GM10847 (cell line): ENCODE results near the gene PC.

Experiments used
- POLR2A ChIP-seq: IDR thresholded peaks from 2 replicates; pipeline ENCODE4 v1.6.1; 2011; ENCODE audit not compliant: insufficient read length; ENCODE audit errors: extremely low read depth

PC gene

GRCh38 chr11:66844496-66845142, 113.6 kb downstream of the PC start:
- no peak for TF ChIP-seq POLR2A

DNA sequence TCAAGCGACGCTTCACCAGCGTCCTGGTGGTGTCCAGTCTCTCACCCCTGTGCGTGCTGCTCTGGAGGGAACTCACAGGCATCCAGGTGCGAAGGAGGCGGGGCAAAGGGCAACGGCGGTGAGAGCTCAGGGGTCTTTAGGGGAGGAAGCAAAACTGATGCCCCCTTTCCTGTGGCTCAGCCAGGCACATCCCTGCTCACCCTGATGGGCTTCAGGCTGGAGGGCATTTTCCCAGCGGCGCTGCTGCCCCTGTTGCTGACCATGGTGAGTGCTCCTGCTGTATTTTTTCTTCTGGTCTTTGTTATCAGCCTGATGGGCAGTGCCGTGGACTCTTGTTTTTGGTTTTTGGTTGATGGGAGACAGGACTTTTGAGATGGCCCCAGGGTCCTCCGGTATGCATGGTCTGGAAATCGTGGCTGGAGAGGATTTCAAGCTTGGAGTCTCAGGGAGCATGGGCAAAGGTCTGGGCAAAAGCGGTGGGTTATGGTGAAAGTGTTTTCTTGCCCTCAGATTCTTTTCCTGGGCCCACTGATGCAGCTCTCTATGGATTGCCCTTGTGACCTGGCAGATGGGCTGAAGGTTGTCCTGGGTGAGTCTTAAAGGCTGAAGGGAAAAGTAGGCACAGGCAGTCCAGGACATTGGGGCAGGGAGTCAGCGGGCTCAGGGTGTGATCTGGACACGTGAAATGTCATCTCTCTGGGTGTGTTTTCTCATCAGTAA, 114.2 kb downstream of the PC start:
- TF ChIP-seq POLR2A = no peak

DNA sequence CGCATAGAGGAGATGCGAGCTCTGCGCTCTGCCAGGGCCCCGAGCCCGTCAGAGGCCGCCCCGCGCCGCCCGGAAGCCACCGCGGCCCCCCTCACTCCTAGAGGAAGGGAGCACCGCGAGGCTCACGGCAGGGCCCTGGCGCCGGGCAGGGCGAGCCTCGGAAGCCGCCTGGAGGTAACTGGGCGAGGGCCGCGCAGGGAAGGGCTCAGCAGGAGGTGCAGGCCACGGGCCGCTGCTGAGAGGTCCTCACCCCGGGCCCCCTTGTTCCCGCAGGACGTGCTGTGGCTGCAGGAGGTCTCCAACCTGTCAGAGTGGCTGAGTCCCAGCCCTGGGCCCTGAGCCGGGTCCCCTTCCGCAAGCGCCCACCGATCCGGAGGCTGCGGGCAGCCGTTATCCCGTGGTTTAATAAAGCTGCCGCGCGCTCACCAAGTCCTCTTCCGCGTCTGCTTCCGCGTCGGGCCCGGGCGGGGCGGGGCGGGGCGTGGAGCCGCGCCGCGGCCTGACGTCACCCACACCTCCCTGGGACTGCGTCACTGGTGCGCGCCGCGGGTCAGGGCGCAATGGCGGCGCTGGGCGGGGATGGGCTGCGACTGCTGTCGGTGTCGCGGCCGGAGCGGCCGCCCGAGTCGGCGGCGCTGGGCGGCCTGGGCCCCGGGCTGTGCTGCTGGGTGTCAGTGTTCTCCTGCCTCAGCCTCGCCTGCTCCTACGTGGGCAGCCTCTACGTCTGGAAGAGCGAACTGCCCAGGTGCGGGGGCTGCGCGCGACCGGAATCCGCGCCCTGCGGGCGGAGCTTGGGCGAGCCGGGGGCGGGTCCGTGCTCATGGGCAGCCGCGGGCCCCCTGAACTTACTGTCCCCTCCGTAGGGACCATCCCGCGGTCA, 115.0 kb downstream of the PC start, which contains the start of gene RCE1:
Gene RCE1, plus strand, starts transcription at position 546 of the 880 bp plus-strand sequence. Its CDS starts 15 bp downstream, at position 561.
- TF ChIP-seq POLR2A = peak; percentile 93

GRCh38 chr11:66842501-66842895, 115.7 kb downstream of the PC start:
- no peak for TF ChIP-seq POLR2A

DNA sequence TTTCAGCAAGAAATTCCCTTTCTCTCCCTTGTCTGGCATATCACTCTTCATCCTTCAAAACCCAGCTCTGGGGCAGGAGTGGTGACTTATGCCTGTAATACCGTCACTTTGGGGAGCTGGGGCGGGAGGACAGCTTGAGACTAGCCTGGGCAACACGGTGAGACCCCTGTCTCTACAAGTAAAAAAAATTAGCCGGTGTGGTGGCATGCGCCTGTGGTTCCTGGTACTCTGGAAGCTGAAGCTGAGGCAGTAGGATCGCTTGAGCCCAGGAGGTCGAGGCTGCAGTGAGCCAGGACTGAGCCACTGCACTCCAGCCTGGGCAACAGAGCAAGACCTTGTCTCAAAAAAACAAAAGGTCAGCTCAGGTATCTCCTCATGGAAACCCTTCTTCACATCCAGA, 116.3 kb downstream of the PC start:
- no peak for TF ChIP-seq POLR2A

GRCh38 chr11:66840317-66841091, 117.7 kb downstream of the PC start:
- no peak for TF ChIP-seq POLR2A

GRCh38 chr11:66835768-66836405, 122.3 kb downstream of the PC start:
- no peak for TF ChIP-seq POLR2A

- no peak for TF ChIP-seq POLR2A
Observed at GRCh38 chr11:66834943-66835342, 123.2 kb downstream of the PC start.

GRCh38 chr11:66834539-66834845, 123.7 kb downstream of the PC start:
- TF ChIP-seq POLR2A = no peak

DNA sequence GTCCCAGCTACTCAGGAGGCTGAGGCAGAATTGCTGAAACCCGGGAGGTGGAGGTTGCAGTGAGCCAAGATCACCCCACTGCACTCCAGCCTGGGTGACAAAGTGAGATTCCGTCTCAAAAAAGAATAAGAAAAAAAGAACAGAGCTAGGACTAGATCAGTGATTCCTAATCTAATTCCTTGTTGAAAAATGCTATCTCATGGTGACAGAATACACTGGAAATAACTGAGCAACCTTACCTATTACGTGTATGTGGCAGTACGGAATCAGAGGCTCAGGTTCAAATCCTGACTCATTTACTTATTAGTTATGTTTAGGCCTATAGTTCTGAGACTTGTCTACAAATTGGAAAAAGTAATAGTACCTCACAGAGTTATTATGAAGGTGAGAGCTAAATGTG, 134.5 kb downstream of the PC start:
- no peak for TF ChIP-seq POLR2A

GRCh38 chr11:66820901-66821300, 137.3 kb downstream of the PC start:
- TF ChIP-seq POLR2A = no peak

- TF ChIP-seq POLR2A = no peak
Observed at GRCh38 chr11:66820381-66820780, 137.8 kb downstream of the PC start.

DNA sequence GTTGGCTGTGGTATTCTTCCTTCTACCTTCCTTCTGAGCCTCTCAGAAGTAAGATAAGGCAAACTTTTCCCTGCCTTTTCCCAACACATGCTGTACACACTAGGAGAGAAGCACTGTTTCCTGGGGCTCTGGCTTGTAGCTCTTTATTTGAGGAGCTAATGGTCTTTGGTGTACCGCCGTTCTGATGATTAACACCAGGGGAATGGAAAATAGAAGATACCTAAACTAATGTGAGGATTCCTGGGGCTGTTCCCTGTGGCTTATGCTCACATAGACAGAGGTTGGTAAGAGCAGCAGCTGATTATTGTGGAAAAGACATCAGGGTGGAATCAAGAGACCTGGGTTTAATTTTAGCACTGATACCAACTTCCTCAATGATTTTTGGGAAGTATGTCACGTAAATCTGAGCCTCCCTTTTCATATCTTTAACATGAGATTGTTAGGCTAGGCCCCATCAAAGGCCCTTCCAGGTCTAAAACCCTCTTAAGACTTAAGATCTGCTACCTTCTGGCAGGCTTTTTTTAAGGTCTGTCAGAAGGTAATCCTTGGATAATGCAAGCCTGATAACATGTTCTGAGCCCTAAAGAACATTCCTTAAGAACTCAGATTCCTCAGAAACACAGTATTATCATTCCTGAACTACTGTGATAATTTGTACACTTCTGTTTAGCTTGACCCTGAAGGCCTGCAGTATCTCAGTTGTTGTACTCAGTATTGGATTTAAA, 139.8 kb downstream of the PC start:
- no peak for TF ChIP-seq POLR2A

DNA sequence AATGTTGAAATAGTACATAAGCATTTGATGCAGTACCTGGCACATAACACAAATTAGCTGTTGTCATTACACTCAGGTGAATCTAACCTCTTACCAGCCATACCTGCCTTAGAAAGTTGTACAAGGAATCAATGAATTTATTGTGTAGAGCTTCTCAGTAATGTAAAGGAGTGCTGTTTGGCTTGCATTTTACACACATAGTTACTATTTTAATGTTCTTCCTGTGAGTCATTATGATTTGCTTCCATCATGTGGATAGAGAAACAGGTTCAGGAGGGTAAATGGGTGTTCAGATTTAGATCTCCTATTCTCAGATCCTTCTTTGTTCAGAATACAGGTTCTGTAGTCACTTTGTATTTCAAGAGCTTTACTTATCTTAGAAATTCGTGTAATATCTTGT, 142.5 kb downstream of the PC start:
- no peak for TF ChIP-seq POLR2A
